C4-2B (cell line): ENCODE data around the gene ZNF141.

Experiments
- CTCF ChIP-seq: fragments of 450-650 bp; conservative IDR thresholded peaks from 2 replicates; pipeline ENCODE4 v1.5.1; 2017; ENCODE audit warnings: mild to moderate bottlenecking
- ZFX ChIP-seq: fragments of 450-650 bp; IDR thresholded peaks from 2 replicates; pipeline ENCODE4 v1.6.1; 2017

GRCh38 chr4:386708-387105 lies 49.1 kb downstream of the ZNF141 start:
- no peak for TF ChIP-seq CTCF
- TF ChIP-seq ZFX: no peak
